Central memory CD4-positive, alpha-beta T cell (primary cell): Measurements from ENCODE around the gene GTF3C1.

Experiments used
- DNase-seq: peaks from one replicate; pipeline ENCODE4 v3.0.0; 2022

GTF3C1 gene

DNA sequence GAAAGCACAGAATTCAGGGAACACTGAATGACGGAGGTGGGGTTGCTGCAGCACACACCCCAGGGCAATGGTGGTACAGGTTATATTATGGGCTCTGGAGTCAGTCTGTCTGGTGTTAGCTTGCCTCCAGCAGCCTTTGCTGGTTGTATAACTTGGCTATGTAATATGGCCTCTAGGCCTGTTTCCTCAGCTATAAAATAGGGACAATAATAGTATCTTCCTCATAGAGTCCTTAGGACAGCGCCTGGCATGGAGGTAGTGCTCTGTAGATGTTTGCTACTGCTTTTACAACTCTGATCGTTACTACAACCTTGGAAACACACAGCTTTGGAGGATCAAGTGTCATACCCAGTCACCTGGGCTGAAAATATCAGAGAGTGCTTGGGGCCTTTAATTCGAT lies 31.5 kb downstream of the GTF3C1 start:
- no peak for DNase-seq

DNA sequence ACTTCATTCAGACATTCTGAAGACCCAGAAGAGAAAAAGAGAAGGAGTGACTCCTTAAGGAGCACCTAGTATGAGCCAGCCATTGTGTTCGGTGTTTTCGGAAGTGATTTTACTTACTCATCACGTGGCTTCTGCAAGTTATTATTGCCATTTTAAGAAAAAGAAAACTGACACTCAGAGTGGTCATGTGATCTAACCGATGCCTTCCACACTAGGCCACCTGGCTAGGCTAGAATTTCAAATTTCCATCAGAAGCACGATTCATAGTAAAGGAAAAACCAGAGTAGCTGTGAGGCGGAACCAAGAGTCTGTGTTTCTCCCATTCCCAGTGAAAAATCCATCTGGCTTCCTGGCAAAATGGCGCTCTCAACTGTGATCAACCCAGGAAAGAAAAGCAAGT lies 32.0 kb downstream of the GTF3C1 start:
- DNase-seq: no peak

DNA sequence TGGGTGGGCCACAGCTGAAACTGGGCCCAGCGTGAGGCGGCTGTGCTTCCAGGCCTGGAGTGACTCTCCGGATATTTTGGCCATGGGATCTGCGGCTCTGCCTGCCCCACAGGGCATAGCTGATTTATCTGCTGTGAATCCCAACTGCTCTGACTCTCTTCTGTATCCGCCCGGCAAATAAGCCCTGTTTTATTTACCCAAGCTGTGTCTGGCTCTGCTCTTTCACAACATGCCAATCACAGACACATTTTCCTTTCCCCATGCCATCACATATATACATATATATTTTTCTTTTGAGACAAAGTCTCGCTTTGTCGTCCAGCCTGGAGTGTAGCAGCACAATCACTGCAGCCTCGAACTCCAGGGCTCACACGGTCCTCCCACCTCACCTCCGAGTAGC lies 33.3 kb downstream of the GTF3C1 start:
- DNase-seq: no peak

DNA sequence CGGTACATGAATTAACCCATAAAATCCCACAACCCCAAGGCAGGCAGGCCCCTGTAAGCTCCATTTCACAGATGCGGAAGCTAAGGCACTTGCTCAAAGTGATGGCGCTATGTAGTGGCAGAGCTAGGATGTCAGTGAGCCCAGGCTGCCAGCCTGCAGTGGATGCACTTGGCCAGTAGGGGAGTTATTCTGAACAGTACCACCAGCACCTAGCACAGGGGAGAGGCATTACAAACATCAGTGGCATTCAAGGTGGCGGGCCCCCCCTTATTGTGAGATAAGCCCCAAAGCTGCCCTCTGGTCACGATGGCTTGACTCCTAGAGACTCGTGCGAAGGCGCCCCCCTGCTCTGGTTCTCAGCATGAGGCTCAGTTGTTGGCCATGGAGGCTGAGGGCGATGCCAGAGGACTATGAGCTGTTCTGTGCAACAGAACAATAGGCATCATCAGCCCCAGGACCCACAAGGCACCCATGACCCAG lies 33.8 kb downstream of the GTF3C1 start:
- DNase-seq: no peak

DNA sequence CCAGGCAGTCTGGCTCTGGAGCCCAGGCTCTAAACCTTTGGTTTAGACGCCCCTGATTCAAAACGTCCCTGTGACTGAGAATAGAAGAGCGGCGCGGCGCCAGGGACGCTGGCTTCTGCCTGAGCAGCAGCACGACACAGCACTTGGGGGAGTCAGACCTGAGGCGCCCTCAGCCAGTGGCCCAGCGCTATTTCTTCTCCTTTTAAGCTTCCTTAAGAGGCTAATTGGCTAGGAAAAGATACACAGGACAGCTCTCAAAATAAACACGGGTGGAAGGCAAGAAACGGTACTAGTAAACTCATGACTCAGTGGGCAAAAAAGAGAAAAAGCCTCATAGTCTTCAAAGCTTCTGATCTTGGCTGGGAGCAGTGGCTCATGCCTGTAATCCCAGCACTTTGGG lies 34.9 kb downstream of the GTF3C1 start:
- no peak for DNase-seq

DNA sequence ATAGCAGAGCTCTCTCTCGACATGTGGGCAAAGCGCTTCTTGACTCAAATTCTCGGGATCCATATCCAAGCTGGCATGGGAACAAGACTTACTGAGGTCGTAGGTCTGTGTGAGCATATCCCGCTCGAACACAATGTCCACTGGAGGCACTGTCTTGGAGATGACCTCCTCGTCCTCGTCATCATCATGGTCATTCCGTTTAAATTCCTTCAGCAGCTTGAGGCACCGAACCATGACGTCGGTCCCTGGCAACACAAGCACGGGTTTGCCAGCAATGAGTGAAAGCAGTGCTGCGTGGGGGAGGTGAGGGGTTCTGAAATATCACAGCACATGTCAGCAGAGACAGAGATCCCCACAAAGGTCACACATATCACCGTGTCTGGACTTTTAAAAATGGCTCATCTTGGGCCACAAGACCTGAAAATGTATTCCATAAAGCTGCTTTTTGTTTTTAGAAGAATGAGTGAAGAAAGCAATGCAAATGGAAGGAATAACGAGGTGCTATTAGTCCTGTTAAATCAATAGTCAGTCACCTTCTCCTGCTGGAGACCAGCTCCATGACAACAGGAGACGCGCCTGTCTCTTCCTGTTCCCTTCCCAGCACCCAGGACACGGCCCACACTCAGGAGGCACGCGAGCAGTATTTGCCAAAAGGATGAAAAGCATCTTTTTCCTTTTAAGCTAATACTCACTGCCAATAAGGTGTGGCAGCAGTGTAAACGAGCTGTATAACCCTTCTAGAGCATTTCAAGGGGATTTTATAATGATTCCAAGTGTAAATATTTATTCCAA lies 37.9 kb downstream of the GTF3C1 start:
- DNase-seq: no peak

DNA sequence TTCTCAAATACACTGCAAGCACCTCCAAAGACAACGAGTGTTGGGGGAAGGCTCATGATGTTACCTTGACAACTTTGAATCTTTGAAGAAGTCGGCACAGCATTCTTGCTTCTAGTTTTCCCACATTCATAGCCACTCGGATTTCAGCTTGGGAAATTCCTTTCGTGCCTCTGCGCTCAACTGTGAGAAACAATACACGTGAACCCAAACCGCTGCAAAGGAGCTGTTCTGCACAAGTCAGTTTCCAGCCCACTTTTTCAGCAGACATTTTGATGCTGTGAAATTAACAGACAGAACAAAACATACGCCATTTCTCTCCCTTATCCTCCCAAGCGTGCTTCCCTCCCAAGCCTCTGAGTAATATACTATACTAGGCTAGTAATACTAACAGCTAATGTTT lies 41.2 kb downstream of the GTF3C1 start:
- no peak for DNase-seq

DNA sequence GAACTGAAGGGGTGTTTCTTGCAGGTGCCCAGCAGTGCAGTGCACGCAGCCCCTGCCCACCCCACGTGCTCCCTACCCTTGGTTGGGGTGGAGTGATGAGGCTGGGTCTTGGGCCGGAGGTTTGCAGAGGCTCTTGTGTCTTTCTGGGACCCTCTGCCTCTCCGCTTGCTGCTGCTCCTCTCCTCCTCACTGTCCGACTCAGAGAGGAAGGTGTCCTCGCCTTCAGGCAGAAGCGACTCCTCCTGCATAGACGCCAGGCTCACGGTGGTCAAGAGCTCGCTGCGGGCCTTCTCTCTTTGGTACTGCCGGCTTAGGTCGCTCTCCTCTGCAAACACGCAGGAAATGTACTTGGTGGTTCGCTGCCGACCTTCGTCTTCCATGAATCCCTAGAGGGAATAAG lies 42.9 kb downstream of the GTF3C1 start:
- DNase-seq: no peak

DNA sequence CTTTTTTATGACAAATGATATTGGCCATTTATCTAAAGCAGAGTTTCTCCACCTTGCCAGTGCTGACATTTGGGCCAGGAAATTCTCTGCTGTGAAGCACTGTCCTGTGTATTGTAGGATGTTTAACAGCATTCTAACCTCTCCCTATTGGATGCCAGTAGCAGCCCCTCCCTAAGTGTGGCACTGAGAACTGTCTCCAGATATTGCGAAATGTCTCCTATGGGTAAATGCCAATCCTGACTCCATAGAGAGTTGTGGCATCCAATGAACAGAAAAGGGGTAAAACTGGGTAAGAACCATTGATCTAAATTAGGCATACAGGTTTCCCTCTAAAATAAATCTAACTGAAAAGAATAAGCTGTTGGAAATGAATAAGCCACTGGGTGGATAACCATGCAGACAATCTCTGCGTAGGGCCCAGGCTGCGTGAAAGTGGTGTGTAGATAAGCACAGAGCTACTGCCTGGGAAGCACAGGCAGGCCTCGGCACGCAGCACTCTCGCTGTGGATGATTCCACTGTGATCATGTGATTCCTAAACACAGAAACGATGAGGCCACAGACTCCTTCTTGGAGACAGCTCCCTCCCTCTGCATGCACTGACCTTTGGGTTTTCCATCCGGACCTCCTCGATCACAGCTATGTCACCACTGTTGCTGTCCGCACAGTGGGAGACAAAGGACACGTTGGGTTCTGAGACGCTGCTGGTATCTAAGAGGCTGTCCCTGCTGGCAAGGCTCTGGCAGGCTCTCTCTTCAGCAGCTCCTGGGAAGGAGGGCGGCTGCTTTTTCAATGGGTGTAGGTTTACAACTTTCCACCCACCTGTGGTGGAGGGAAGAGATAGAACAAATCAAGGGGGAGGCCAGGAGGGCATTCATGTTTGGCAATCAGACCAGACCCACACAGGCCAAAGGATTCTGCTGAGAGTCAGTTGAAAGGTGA lies 44.1 kb downstream of the GTF3C1 start:
- DNase-seq: no peak

DNA sequence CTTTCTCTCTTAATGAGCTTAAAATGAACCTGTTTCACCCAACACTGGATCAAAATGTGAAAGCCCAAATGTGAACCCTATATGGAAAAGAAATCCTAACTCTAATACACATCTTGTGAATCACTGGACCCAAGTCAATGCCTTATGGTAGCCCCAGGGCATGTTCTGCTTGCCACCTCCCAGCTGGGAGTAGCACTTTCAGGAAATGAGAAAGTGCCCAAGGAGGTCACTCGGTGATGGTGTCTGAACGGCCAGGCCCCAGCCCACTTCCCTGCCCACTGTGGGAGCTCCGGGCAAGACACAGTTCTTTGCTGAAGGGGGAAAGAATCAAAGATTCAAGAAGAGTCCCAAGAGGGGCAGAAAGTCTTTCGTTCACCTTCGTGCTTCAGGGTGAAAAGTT lies 46.1 kb downstream of the GTF3C1 start:
- no peak for DNase-seq

DNA sequence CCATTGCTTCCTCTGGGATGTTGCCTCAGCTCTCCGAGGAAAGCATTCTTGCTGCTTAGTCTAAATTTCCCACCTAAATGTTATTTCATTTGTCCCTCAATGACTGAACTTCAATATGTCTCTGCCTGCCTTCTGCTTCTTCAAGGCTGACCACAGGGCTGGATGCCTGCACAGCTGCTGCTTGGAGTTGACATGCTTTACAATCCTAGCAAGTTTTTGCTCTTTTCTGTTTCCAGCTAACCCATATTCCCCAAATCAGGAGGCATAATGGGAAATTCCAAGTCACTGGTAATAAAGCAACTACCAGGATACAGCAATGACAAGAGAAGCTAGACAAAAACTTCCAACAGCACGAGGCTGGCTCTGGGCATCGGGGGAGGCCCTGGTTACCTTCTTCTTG lies 48.9 kb downstream of the GTF3C1 start:
- DNase-seq: no peak

DNA sequence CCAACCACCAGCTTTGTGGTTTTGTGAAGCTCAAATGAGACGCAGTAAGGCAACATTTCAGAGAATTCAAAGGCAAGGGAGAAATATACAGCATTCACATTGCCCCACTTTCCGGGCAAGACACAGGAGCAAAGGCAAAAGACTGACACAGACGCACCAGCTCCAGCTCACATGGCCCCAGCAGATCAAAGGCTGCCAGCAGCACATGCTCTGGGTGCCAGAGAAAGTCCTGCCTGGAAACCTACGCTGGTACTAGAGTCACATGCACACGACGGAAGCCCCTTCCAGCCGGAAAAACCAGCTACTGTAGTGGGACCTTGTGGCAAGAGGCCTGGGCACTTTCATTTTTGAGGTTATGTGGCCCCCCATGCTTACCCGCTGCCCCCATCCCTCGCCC lies 50.1 kb downstream of the GTF3C1 start:
- DNase-seq: no peak

DNA sequence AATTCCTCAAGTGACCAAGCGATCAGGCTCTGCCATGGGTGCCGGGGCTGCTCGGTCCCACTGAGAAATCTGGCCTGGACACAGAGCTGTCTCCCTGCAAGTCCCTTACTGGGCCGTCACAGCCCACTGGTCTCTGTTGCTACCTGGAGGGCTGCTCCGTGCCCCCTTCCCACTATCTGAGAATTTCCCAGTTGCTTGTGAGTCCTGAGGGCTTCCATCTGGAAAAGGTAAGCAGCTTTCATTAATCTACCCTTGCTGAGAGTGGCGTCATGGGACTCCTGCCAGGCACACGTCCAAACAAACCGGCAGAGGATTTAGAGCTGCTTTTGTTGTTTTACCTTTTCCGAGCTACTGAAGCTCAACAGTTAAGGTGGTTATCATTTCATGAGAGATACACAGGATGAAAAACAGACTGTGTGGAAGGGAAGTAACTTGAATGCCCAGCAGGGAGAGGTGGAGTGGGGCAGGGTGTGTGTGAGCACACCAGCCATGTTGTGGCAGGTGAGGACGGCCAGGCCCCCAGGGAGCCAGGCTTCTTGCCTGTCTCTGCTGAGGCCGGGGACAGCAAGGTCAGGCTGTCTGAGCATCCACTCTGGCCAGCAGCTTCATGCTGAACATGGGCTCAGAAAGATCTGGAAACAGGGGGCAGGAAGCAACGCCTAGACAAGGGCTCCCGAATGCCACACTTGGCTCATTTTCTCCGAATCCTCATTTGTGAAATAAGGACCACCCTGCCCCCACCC lies 50.6 kb downstream of the GTF3C1 start:
- no peak for DNase-seq

DNA sequence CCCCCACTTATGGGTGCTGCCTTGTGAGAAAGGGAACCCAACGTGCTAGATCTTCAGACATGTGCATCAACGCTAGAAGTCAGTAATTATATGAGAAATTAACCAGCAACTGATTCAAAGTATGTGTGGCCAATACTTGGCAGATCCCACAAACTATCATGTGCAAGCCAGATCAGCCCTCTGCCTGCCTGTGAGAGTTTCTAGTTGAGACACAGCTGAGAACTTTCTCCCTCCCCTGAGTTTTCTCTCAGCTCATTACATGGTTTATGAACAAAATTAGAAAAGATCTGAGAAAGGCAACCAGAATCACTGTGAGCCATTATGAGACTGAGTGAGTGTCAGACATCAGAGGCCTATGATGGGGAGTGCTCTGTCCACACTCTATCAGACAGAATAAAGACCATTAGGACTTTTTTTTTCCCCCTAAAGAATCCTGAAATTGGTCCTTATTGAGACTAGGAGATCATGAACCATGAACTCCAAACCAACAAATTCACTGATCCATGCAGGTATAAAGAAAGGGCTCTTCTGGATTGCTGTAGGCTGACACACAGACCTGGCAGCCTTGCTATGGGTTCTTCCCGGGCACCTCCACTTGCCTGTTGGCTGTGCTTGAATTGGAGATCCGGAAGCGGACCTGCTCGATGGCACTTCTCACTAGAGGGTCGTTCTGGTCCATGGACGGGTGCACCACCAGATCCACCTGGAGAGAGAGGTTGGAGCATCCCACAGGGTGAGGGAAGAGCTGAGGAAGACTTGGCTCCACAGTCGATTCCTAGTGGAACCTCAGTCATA lies 51.5 kb downstream of the GTF3C1 start:
- no peak for DNase-seq

DNA sequence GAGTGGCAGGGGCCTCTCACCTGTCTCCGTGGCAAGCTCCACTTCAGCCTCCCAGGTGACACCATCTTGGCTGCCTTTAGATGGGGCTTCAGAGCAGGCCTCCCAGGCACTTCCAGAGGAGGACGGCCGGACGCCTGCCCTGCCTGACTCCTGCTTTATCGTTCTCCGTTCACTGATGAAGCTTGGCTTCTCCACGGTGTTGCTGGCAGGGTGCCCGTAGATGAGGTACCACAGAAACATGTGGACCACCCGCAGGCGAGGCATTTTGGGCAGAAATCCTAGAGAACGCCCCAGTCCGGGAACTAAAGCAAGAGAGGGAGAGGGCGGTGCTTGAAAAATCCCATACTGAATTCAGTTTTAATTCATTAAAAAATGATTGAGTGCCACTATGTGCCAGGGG lies 54.5 kb downstream of the GTF3C1 start:
- DNase-seq: no peak

DNA sequence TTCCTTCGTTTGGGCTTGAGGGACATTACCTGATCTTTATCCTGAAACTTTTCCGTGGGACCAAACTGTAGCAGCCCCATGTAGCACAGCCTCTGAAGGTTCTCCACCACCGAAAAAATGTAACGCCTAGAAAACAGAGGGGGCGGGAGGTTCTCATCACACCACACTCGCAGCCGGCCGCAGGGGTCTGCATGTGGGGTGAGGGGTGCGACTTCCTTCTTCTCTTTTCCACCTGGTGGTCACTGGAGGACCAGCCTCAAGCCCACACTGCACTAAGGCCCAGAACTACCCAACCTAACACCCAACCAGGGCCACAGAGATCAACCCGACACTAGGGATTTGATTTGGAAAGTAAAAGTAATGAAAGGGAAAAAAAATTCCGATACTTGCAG lies 57.1 kb downstream of the GTF3C1 start:
- DNase-seq: no peak

DNA sequence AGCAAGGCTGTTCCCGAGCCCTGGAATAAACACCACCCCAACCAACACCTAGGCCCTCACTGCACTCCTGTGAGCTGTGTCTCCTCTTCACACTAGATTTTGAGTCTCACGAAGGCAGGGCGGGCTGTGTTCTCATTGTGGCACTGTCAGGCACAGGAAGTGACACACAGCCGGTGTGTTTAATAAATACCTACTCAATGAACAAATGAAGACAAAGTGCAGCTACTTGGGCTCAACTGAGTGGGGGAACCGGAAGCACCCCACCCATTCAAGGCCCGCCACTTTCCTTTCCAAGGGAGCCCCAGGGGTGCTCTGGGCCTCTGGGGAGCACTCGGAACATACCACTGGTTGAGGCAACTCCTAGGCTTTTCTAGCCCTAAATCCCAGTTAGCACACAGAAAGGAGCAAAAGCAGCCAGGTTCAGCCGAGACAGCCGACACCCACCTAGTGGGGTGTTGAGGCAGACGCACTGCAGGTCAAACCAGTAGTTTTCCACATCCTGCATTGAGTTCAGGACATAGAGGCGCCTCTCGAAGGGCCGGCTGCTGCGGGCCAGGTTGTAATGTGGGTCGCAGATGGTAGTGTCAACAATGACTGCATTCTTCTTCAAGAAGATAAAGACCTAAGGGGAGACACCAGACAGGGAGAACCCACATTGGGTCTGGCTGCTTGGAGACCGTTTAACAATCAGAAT lies 57.7 kb downstream of the GTF3C1 start:
- DNase-seq: no peak

DNA sequence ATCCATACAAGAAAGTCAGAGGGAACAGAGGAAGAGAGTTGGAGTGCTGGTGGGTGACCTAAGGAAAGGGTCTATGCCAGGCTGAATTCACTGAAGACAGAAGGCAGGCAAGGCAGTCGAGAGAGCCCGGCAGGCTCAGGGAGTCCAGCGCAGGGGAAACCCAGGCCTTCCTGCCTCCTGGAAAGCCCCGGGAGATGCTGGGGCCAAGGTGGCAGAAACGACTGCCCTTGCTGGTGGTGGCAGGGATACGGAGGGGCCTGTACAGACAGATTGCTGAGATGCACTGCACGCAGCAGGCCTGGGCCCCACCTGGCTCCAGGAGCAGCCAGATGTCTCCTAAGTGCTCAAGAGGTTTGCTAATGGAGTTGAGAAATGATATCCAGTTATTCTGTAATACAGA lies 59.8 kb downstream of the GTF3C1 start:
- DNase-seq: no peak

DNA sequence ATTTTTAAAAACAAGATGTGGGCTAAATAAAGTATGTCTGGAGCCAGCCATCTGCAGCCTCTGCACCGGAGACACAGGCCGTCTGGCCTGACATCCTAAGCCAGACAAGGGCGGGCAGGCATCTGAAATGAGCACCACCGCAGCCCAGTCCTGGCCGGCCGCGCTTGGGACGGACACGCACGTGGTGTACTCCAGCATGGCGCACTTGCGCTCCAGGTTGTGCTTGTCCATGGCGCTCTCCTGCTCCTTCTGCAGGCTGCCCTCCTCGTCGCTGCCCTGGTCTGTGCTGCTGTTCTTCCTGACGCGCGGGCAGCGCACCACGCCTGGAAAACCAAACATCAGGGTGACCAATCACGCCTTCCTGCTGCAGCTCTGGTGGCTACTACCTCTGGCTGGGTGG lies 60.3 kb downstream of the GTF3C1 start:
- no peak for DNase-seq

DNA sequence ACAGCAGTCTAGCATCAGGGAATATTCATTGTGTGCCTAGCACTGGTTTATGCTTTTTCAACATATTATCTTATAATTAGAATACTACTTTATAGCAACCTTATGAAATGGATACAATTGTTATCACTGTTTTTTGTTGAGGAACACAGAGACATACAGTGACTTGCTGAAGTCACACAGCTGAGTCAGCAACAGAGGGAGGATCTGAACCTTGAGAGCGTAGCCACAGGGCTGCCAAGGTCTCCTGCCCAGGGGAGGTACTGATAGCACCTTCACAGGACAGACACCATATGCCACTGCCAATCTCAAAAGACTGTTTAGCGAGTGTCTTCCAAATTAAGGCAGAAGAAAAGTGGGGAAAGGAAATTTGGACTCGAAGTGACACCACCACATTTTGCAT lies 63.0 kb downstream of the GTF3C1 start:
- no peak for DNase-seq

DNA sequence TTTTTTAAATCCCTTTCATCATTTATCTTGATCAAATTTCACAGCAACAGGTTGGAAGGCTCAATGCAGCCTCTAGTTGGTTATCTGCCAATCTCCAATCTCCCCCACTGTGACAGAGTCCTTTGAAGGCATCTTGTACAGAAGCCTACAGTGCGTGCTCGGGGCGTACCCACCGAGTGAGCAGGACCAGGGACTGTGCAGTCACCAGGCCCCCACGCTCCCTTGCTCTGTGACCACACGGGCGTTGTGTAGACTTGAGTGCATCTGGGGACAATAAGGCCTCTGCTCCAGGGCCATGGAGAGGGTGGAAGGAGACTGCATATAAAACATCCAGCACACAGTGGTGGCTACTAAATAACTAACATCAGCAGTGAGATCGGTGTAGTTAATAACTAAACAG lies 63.4 kb downstream of the GTF3C1 start:
- no peak for DNase-seq

DNA sequence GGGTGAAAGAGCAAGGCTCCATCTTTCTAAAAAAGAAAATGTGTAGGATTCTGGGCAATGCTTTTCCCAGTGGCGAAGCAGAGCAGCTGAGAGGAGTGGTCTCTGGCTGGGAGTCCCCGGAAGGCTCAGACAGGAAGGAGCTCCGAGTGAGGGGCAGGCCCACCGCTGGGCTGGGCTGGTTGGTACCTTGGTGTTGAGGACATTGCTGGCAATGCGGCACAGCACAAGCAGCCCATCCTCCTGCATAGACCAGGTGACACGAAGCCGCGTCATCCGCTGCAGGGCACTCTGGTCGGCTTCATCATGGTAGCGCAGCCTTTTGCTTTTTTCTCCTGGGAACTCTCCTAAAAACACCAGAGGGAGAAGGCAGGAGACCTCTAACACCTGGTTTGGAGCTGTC lies 63.9 kb downstream of the GTF3C1 start:
- DNase-seq: no peak
